AG04450 (cell line): ENCODE measurements around the gene NCR3LG1. TPM values are rescaled to one million over a fixed set of nuclear protein-coding genes. Genes with fewer than 3 reads are reported as not detected.

ENCODE experiments used
- CTCF ChIA-PET: fragments of 300-600, 350-600 bp; formaldehyde crosslinking; extraction: SDS; loops from one replicate; lab custom pipeline; 2022; ENCODE audit warnings: antibody characterized with exemption, inconsistent platforms; lab: Charles Lee
- POLR2A ChIA-PET: fragments of 350-600 bp; formaldehyde crosslinking; extraction: SDS; loops from one replicate; lab custom pipeline; 2021; ENCODE audit warnings: antibody characterized with exemption, inconsistent platforms; lab: Yijun Ruan, JAX
- DNase-seq: peaks from one replicate; pipeline ENCODE4 v3.0.0-alpha.2; 2011; ENCODE audit warnings: low read depth, low spot score
- H3K27ac ChIP-seq: one replicate; pipeline ENCODE4 v1.5.1; 2012; ENCODE audit warnings: low read depth, low read length, control low read depth
- H3K27me3 ChIP-seq: one replicate; pipeline ENCODE4 v1.6.0; 2012; ENCODE audit warnings: low read length; ENCODE audit not compliant: control insufficient read depth, insufficient read depth
- H3K4me3 ChIP-seq: 2 replicates; pipeline ENCODE4 v1.5.1; 2011; ENCODE audit warnings: mild to moderate bottlenecking, low read depth, low read length, control low read depth
- H3K9me3 ChIP-seq: 2 replicates; pipeline ENCODE4 v1.5.1; 2012; ENCODE audit warnings: low read length; ENCODE audit not compliant: control insufficient read depth, insufficient read depth
- polyA plus RNA-seq: library from polyadenylated mRNA; depleted of rRNA; stranded (reverse); fragments of >200 nt; gene quantifications from 2 replicates; pipeline ENCODE4 v1.2.3, GENCODE V29; 2011
- TF ChIP-seq, protein P1 (sequence below): IDR thresholded peaks from 2 replicates; pipeline ENCODE4 v1.5.1; 2011; ENCODE audit warnings: low read depth, low read length, control low read depth, inconsistent platforms

NCR3LG1 gene
- polyA plus RNA-seq, 1 experiment = 3.3 TPM

DNA sequence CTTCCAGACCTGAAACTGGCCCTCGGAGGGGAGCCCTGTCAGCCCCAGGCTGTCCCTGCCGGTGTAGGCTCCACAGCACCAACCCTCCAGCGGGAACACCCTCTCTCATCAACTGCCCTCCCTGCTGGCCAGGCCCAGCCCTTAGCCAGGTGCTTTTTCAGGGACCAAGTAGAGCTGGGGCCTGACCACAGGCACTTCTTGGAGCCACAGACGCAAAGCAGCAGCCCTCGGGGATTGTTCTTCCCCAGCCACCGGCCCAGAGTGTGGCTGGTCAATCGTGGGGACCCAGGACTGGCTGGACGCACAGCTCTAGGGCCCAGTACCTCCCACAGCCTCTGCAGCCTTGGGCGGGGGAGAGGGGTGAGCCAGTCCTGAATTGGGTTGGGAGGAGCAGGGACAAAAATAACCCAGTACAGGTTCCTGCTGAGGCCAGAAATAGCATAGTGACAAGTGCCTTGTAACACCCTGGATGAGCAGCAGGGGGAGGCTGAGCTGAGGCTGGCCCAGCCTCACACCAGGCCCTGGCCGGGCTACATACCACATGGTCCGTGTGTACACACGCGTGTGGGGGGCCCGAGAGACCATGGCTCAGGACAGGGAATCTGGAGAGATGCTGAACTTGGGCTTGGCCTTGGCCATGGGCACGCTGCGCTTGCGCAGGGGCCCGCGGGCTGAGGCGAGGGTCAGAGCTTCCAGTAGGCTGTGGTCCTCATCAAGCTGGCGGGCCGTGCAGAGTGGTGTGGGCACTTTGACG lies 34.9 kb downstream of the NCR3LG1 start:
- ChIA-PET POLR2A (no interaction called here), CTCF (interaction anchor here (0.6 to 1.5 kb wide), 5 partner anchors 12 to 587 kb away, joined by 3 to 8 read pairs (median 4); no protein-coding TSS in a partner anchor)
- H3K4me3 ChIP-seq = no peak overlapping the region
- H3K27ac ChIP-seq = no peak overlapping the region
- TF ChIP-seq, protein P1, sequence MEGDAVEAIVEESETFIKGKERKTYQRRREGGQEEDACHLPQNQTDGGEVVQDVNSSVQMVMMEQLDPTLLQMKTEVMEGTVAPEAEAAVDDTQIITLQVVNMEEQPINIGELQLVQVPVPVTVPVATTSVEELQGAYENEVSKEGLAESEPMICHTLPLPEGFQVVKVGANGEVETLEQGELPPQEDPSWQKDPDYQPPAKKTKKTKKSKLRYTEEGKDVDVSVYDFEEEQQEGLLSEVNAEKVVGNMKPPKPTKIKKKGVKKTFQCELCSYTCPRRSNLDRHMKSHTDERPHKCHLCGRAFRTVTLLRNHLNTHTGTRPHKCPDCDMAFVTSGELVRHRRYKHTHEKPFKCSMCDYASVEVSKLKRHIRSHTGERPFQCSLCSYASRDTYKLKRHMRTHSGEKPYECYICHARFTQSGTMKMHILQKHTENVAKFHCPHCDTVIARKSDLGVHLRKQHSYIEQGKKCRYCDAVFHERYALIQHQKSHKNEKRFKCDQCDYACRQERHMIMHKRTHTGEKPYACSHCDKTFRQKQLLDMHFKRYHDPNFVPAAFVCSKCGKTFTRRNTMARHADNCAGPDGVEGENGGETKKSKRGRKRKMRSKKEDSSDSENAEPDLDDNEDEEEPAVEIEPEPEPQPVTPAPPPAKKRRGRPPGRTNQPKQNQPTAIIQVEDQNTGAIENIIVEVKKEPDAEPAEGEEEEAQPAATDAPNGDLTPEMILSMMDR = peak; percentile 64
- H3K27me3 ChIP-seq = peaks cover 23% of the 10 kb centered on the region
- H3K9me3 ChIP-seq = peaks cover 4% of the 10 kb centered on the region; the same call in 1 of the 2 replicates
- DNase-seq = no peak

DNA sequence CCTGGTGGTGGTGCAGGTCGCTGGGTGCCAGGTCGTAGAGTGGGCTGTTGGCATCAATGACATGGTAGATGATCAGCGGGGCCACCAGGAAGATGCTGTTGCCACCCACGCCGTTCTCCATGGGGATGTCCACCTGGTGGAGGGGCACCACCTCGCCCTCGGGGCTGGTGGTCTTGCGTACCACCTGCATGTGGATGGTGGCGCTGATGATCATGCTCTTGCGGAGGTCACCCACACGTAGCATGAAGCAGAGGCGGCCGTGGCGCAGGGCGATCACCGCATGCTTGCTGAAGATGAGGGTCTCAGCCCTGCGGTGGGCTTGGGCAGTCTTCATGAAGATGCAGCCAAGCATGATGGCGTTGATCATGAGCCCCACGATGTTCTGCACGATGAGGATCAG lies 35.7 kb downstream of the NCR3LG1 start:
- H3K27ac ChIP-seq = no peak overlapping the region
- no peak for DNase-seq
- H3K9me3 ChIP-seq = peaks cover 4% of the 10 kb centered on the region; the same call in 1 of the 2 replicates
- ChIA-PET POLR2A (no interaction called here), CTCF (interaction anchor here (1.0 to 1.5 kb wide), 4 partner anchors 13 to 157 kb away, joined by 3 to 8 read pairs (median 4); no protein-coding TSS in a partner anchor)
- TF ChIP-seq, protein P1 = no peak
- peaks cover 23% of the 10 kb centered on the region for H3K27me3 ChIP-seq
- H3K4me3 ChIP-seq = no peak overlapping the region

DNA sequence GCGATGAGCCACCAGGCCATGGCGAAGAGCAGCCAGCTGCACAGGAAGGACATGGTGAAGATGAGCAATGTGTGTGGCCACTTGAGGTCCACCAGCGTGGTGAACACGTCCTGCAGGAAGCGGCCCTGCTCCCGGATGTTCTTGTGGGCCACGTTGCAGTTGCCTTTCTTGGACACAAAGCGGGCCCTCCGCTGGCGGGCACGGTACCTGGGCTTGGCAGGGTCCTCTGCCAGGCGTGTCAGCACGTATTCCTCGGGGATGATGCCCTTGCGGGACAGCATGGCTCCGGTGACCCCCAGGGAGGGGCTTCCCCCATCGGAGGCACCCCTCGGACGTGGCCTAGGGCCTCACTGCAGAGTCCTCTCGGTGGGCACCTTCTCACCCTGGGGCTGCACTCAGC lies 36.2 kb downstream of the NCR3LG1 start:
- TF ChIP-seq, protein P1 = no peak
- ChIA-PET POLR2A (no interaction called here), CTCF (interaction anchor here (1.3 kb wide), 1 partner anchor 116 kb away, joined by 7 read pairs; no protein-coding TSS in a partner anchor)
- H3K27me3 ChIP-seq = peaks cover 23% of the 10 kb centered on the region
- DNase-seq = no peak
- no peak overlapping the region for H3K27ac ChIP-seq
- peaks cover 4% of the 10 kb centered on the region; the same call in 1 of the 2 replicates for H3K9me3 ChIP-seq
- H3K4me3 ChIP-seq = no peak overlapping the region

DNA sequence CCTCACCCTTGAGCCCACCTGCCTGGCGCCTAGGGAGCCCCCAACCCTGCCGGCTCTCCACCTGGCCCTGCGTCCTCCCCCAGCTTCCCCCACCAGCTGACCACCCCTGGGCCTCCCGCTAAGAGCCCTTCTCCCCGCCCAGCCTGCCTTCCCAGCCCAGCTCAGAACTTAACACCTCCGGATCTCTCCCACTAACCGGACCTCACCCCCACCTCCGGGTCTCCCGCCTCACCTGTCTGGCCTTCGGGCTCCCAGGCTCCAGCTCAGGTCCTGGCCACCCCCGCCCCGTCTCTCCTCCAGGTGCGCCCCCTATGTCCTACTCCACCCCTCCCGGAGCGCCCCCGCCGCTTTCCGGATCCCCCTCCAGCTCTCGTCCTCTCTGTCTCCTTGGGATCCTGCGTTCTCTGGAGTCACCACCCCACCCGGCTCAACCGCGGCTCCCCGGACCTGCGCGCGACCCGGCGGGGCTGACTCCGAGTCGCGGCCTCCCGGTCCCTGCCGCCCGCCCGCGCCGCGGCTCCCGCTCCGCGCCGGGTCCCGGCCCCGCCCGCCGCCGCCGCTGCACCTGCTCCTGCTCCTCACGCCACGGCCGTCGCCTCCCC lies 37.1 kb downstream of the NCR3LG1 start, which contains the start of gene KCNJ11:
Gene KCNJ11, minus strand, starts transcription at position 51 of the 602 bp plus-strand sequence. CDS start 568 bp downstream, outside the sequence.
- Histone ChIP-seq H3K27ac (no peak within 1 kb of the TSS), H3K9me3 (peaks cover 4% of the 10 kb centered on the region; the same call in 1 of the 2 replicates), H3K4me3 (peak within 1 kb of the TSS; percentile 48), H3K27me3 (peaks cover 23% of the 10 kb centered on the region)
- TF ChIP-seq, protein P1 = no peak
- no peak for DNase-seq
- CTCF ChIA-PET = interaction anchor here (0.8 to 1.3 kb wide), 2 partner anchors 115 to 139 kb away, joined by 7 to 8 read pairs; no protein-coding TSS in a partner anchor
- POLR2A ChIA-PET = no interaction called here
